ENCODE data around the gene AKT1S1.

The AKT1S1 gene

DNA sequence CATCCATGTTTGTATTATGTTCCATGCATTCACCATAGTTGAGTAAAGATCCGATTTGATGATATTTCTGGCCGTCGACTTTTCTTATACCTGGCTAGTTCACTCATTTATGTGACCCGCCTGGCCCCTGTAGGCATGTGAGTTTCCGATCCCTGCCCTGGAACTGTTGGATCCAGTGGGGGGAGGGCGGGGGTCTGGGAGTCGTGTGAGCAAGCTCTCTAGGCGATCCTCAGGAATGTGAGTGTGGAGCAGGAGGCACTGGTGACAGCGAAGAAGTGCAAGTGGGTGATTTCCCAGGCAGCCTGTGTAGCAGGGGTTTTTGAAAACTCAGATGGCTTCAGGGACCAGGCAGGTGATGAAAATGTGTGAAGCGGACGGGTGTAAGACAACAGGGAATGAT is 36.8 kb downstream of the AKT1S1 start:
- TF ChIP-seq, protein P1, sequence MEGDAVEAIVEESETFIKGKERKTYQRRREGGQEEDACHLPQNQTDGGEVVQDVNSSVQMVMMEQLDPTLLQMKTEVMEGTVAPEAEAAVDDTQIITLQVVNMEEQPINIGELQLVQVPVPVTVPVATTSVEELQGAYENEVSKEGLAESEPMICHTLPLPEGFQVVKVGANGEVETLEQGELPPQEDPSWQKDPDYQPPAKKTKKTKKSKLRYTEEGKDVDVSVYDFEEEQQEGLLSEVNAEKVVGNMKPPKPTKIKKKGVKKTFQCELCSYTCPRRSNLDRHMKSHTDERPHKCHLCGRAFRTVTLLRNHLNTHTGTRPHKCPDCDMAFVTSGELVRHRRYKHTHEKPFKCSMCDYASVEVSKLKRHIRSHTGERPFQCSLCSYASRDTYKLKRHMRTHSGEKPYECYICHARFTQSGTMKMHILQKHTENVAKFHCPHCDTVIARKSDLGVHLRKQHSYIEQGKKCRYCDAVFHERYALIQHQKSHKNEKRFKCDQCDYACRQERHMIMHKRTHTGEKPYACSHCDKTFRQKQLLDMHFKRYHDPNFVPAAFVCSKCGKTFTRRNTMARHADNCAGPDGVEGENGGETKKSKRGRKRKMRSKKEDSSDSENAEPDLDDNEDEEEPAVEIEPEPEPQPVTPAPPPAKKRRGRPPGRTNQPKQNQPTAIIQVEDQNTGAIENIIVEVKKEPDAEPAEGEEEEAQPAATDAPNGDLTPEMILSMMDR (IDR thresholded peaks at IDR 0.05; ENCODE audit: low read depth, low read length) = no peak
- H3K4me3 ChIP-seq (replicated peaks in 1 of 2; ENCODE audit: low read depth in 2 of 2, low read length in 2 of 2) = no peak overlapping the region
- DNase-seq (ENCODE audit: low read depth in 2 of 2) = no peak

DNA sequence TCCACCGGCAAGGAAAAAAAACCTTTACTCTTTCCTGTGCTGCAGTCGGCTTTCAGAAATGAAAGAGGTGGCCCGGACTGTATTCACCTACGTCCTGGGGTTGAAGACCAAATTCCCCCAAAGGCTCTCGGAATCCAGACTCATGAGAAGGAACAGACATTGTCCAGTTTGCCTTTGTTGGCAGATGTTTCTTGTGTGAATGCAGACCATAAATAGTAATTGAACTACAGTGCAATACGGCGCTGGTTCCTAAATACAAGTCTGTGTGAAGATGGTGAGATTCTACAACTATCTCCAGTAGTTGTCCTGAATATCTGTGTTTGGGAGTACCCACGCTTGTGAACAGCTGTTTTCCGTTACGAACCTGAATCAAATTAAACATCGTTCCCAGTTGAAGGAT is 37.4 kb downstream of the AKT1S1 start:
- TF ChIP-seq, protein P1 (IDR thresholded peaks at IDR 0.05; ENCODE audit: low read depth, low read length) = no peak
- DNase-seq (ENCODE audit: low read depth in 2 of 2) = no peak
- H3K4me3 ChIP-seq (replicated peaks in 1 of 2; ENCODE audit: low read depth in 2 of 2, low read length in 2 of 2) = no peak overlapping the region

DNA sequence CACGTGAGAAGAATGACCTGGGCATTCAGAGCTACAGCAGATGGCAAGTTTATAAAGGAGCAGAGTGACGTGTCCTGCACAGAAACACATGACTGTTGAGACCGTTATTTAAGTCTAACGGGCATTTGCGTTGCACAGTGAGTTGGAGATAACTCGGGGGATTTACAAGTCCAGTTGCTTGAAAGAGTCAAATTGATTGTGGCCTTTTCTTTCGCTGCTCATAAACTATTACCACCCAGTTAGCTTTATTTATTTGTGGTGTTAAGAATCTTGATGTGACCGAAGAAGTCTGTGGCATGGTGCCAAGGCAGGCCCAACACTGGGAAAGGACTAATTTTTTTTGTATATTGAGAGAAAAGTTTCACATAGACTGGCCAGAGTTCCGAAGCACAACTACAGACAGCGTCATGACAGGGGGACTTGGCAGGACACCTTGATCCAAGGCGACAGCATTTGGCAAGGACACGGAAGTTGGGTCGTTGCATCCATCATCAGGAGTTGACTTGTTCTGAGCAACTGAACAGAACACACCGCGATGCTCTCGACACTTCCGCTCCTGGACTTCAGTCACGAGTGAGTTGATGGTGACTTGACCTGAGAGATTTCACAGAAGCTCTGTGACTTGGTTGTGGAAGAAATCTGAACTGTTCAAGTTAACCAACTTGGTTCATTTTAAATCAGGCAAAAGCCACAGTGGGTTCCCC is 38.1 kb downstream of the AKT1S1 start:
- TF ChIP-seq, protein P1 (IDR thresholded peaks at IDR 0.05; ENCODE audit: low read depth, low read length) = no peak
- H3K4me3 ChIP-seq (replicated peaks in 1 of 2; ENCODE audit: low read depth in 2 of 2, low read length in 2 of 2) = no peak overlapping the region
- no peak for DNase-seq (ENCODE audit: low read depth in 2 of 2)

DNA sequence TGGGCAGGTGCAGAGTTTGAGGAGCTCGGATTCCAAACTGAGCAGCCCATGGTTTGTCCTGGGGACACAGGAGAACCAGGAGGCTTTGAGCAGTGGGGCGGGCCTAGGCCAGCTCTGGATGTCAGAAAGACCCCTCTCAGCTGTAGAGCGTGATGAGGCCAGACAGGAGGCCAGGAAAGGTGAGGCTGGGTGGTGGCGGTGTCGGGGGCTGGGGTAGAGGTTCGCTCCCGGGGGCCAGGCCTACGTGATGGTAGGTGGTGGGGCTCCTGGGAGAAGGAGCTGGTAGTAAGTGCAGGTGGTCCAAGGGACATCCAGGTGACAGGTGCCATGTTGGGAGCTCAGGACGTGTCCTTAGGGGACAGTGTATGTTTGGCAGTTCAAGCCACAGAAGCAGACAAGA is 39.7 kb downstream of the AKT1S1 start:
- TF ChIP-seq, protein P1 (IDR thresholded peaks at IDR 0.05; ENCODE audit: low read depth, low read length) = no peak
- no peak overlapping the region for H3K4me3 ChIP-seq (replicated peaks in 1 of 2; ENCODE audit: low read depth in 2 of 2, low read length in 2 of 2)
- no peak for DNase-seq (ENCODE audit: low read depth in 2 of 2)

GRCh38 chr19:49837009-49837310 is 40.2 kb downstream of the AKT1S1 start:
- DNase-seq (ENCODE audit: low read depth in 2 of 2) = peak in 1 of 2 donors; percentile 50
- TF ChIP-seq, protein P1 (IDR thresholded peaks at IDR 0.05; ENCODE audit: low read depth, low read length) = no peak
- H3K4me3 ChIP-seq (replicated peaks in 1 of 2; ENCODE audit: low read depth in 2 of 2, low read length in 2 of 2) = no peak overlapping the region

GRCh38 chr19:49836176-49837008 is 40.8 kb downstream of the AKT1S1 start:
- no peak for DNase-seq (ENCODE audit: low read depth in 2 of 2)
- no peak overlapping the region for H3K4me3 ChIP-seq (replicated peaks in 1 of 2; ENCODE audit: low read depth in 2 of 2, low read length in 2 of 2)
- TF ChIP-seq, protein P1 (IDR thresholded peaks at IDR 0.05; ENCODE audit: low read depth, low read length) = no peak
